Subcutaneous abdominal adipose tissue (tissue), 5 donors: ENCODE results near the gene RPS21.
"Not testable (repeated sequence)": the region's sequence is repeated elsewhere in the genome, so short reads cannot be mapped to it uniquely, and the experiment has no call there.

Experiments used
- H3K27ac ChIP-seq: one replicate; pipeline ENCODE4 v1.7.0; 2013; ENCODE audit warnings: low read depth, mild to moderate bottlenecking, inconsistent platforms, low read length, moderate library complexity
- H3K27me3 ChIP-seq, 5 donors: one replicate each; pipeline ENCODE4 v1.7.0; 2013; ENCODE audit warnings: low read length in 5 of 5, inconsistent platforms in 1 of 5; ENCODE audit not compliant: control insufficient read depth in 5 of 5, insufficient read depth in 4 of 5
- H3K36me3 ChIP-seq, 5 donors: one replicate each; pipeline ENCODE4 v1.7.0; 2013; ENCODE audit warnings: low read length in 5 of 5; ENCODE audit not compliant: control insufficient read depth in 5 of 5, insufficient read depth in 5 of 5
- H3K4me1 ChIP-seq, 5 donors: one replicate each; pipeline ENCODE4 v1.7.0; 2013; ENCODE audit warnings: low read length in 5 of 5, mild to moderate bottlenecking in 3 of 5, moderate library complexity in 1 of 5; ENCODE audit not compliant: control insufficient read depth in 5 of 5, insufficient read depth in 5 of 5
- H3K4me3 ChIP-seq, 5 donors: one replicate each; pipeline ENCODE4 v1.7.0; 2013; ENCODE audit warnings: low read length in 5 of 5, low read depth in 1 of 5
- H3K9ac ChIP-seq, 5 donors: one replicate each; pipeline ENCODE4 v1.7.0; 2013; ENCODE audit warnings: low read length in 5 of 5, mild to moderate bottlenecking in 4 of 5, moderate library complexity in 3 of 5
- H3K9me3 ChIP-seq, 5 donors: one replicate each; pipeline ENCODE4 v1.7.0; 2013; ENCODE audit warnings: low read length in 5 of 5; ENCODE audit not compliant: control insufficient read depth in 5 of 5
- donor health status: healthy.
- donor health status: healthy.
- donor health status: healthy.
- donor health status: healthy.
- donor health status: healthy.

The RPS21 gene

GRCh38 chr20:62425281-62426058 lies 38.6 kb downstream of the RPS21 start:
- no peak overlapping the region for H3K27ac ChIP-seq
- H3K4me1 ChIP-seq = no peaks in the 10 kb centered on the region
- no peaks in the 10 kb centered on the region for H3K36me3 ChIP-seq
- peaks cover 0 to 2% (median 0%) of the 10 kb centered on the region in 5 donors for H3K9me3 ChIP-seq
- no peak overlapping the region for H3K9ac ChIP-seq
- peaks cover 19 to 56% (median 49%) of the 10 kb centered on the region in 5 donors for H3K27me3 ChIP-seq
- H3K4me3 ChIP-seq = no peak overlapping the region

GRCh38 chr20:62426059-62426348 lies 39.1 kb downstream of the RPS21 start:
- H3K4me3 ChIP-seq, H3K9ac ChIP-seq, H3K4me1 ChIP-seq, H3K36me3 ChIP-seq, H3K27ac ChIP-seq, H3K9me3 ChIP-seq: not testable (repeated sequence)
- H3K27me3 ChIP-seq = peaks cover 19 to 58% (median 52%) of the 10 kb centered on the region in 5 donors

- H3K27me3 ChIP-seq = peaks cover 19 to 58% (median 56%) of the 10 kb centered on the region in 5 donors
- H3K4me1 ChIP-seq = no peaks in the 10 kb centered on the region
- no peak overlapping the region for H3K9ac ChIP-seq
- no peak overlapping the region for H3K27ac ChIP-seq
- H3K9me3 ChIP-seq = no peaks in the 10 kb centered on the region
- no peaks in the 10 kb centered on the region for H3K36me3 ChIP-seq
- no peak overlapping the region for H3K4me3 ChIP-seq
These were observed 39.8 kb downstream of the RPS21 start for GRCh38 chr20:62426699-62427131.

GRCh38 chr20:62427172-62428001 lies 40.5 kb downstream of the RPS21 start, which contains the start of gene RBBP8NL:
Gene RBBP8NL, minus strand, starts transcription at chr20:62427539. Its CDS starts 7,892 bp downstream, at chr20:62419647.
- no peak within 1 kb of the TSS for H3K4me3 ChIP-seq
- no peaks in the 10 kb centered on the region for H3K9me3 ChIP-seq
- peaks cover 19 to 62% (median 61%) of the 10 kb centered on the region in 5 donors for H3K27me3 ChIP-seq
- no peak within 1 kb of the TSS for H3K9ac ChIP-seq
- no peak within 1 kb of the TSS for H3K27ac ChIP-seq
- no peaks in the 10 kb centered on the region for H3K4me1 ChIP-seq
- H3K36me3 ChIP-seq = no peaks in the 10 kb centered on the region

GRCh38 chr20:62428002-62428372 lies 41.1 kb downstream of the RPS21 start:
- H3K27ac ChIP-seq = no peak overlapping the region
- H3K9me3 ChIP-seq = no peaks in the 10 kb centered on the region
- H3K4me3 ChIP-seq = no peak overlapping the region
- no peaks in the 10 kb centered on the region for H3K4me1 ChIP-seq
- H3K27me3 ChIP-seq = peaks cover 19 to 64% (median 57%) of the 10 kb centered on the region in 5 donors
- H3K9ac ChIP-seq = no peak overlapping the region
- H3K36me3 ChIP-seq = no peaks in the 10 kb centered on the region

GRCh38 chr20:62428396-62429295 lies 41.7 kb downstream of the RPS21 start:
- H3K9ac ChIP-seq = no peak overlapping the region
- peaks cover 17 to 66% (median 54%) of the 10 kb centered on the region in 5 donors for H3K27me3 ChIP-seq
- no peaks in the 10 kb centered on the region for H3K9me3 ChIP-seq
- no peaks in the 10 kb centered on the region for H3K36me3 ChIP-seq
- no peak overlapping the region for H3K4me3 ChIP-seq
- peaks cover 0 to 3% (median 0%) of the 10 kb centered on the region in 5 donors for H3K4me1 ChIP-seq
- H3K27ac ChIP-seq = no peak overlapping the region

- Histone ChIP-seq H3K9ac (no peak overlapping the region), H3K4me3 (no peak overlapping the region), H3K27ac (no peak overlapping the region), H3K4me1 (peaks cover 0 to 6% (median 0%) of the 10 kb centered on the region in 5 donors), H3K27me3 (peaks cover 9 to 65% (median 45%) of the 10 kb centered on the region in 5 donors), H3K9me3 (no peaks in the 10 kb centered on the region), H3K36me3 (no peaks in the 10 kb centered on the region)
These were observed 42.8 kb downstream of the RPS21 start for GRCh38 chr20:62429455-62430310.

GRCh38 chr20:62430311-62430853 lies 43.5 kb downstream of the RPS21 start:
- H3K27ac ChIP-seq = no peak overlapping the region
- peaks cover 0 to 6% (median 0%) of the 10 kb centered on the region in 5 donors for H3K4me1 ChIP-seq
- no peak overlapping the region for H3K4me3 ChIP-seq

More at GRCh38 chr20:62430311-62430853, 43.5 kb downstream of the RPS21 start:
- Histone ChIP-seq H3K36me3 (no peaks in the 10 kb centered on the region), H3K9me3 (no peaks in the 10 kb centered on the region), H3K27me3 (peaks cover 13 to 66% (median 44%) of the 10 kb centered on the region in 5 donors), H3K9ac (no peak overlapping the region)
